Endothelial cell of umbilical vein (primary cell): ENCODE results near the gene LAMA5. TPM values are rescaled to one million over a fixed set of nuclear protein-coding genes. Genes with fewer than 3 reads are reported as not detected.

ENCODE experiments used
- BruUV-seq: library from RNA; stranded (reverse); fragments of 400-500 nt; replicated peaks from 2 replicates; lab custom pipeline; 2021; lab: Mats Ljungman, UMichigan
- CTCF ChIA-PET: fragments of 300-600, 350-600 bp; sonication (Branson Sonifier 250); formaldehyde crosslinking; loops from one replicate; lab custom pipeline; 2021; ENCODE audit warnings: antibody characterized with exemption, inconsistent platforms; lab: Charles Lee
- POLR2A ChIA-PET: fragments of 300-600, 350-600 bp; sonication (Branson Sonifier 250); formaldehyde crosslinking; loops from one replicate; lab custom pipeline; 2021; ENCODE audit warnings: antibody characterized with exemption, inconsistent platforms; lab: Charles Lee
- DNase-seq: peaks from one replicate; pipeline ENCODE4 v3.0.0-alpha.2; 2011; ENCODE audit warnings: low read depth, low spot score
- FAIRE-seq: peaks from 2 replicates; lab custom pipeline; 2011; peaks lifted over from hg19 to GRCh38; lab: Jason Lieb, UNC
- H2AFZ ChIP-seq: 2 replicates; pipeline ENCODE4 v1.6.0; 2012; ENCODE audit warnings: low read depth, low read length, control low read depth, inconsistent platforms
- H3K27ac ChIP-seq: 2 replicates; pipeline ENCODE4 v1.5.1; 2011; ENCODE audit warnings: low read depth, mild to moderate bottlenecking, control low read depth, low read length, moderate library complexity; ENCODE audit not compliant: insufficient read depth
- H3K27me3 ChIP-seq, 2 experiments: 2 replicates each; pipeline versions ENCODE4 v1.6.0 to v1.6.1; 2011; ENCODE audit warnings: low read length in 2 of 2, mixed read lengths in 1 of 2; ENCODE audit not compliant: control insufficient read depth in 2 of 2, insufficient read depth in 2 of 2
- H3K36me3 ChIP-seq, 2 experiments: 2 replicates in 1 of 2; 3 replicates in 1 of 2; pipeline ENCODE4 v1.5.1; 2011; ENCODE audit warnings: low read length in 2 of 2, mild to moderate bottlenecking in 1 of 2, moderate library complexity in 1 of 2; ENCODE audit not compliant: control insufficient read depth in 2 of 2, insufficient read depth in 2 of 2; ENCODE audit errors: extremely low read depth in 1 of 2
- H3K4me1 ChIP-seq: 3 replicates; pipeline ENCODE4 v1.5.1; 2011; ENCODE audit warnings: mild to moderate bottlenecking, low read length; ENCODE audit not compliant: control insufficient read depth, insufficient read depth; ENCODE audit errors: extremely low read depth
- H3K4me2 ChIP-seq: 2 replicates; pipeline ENCODE4 v1.6.1; 2011; ENCODE audit warnings: low read length, control low read depth, mixed read lengths; ENCODE audit not compliant: insufficient read depth
- H3K4me3 ChIP-seq, 3 experiments: fragments of 200-600 bp in 1 of 3; sonication (generic), shearing (Covaris generic) in 1 of 3; replicated peaks in 1 of 3; 2 replicates each; pipeline ENCODE4 v1.5.1; 2011 to 2016; ENCODE audit warnings: control low read depth in 3 of 3, low read length in 3 of 3, mild to moderate bottlenecking in 2 of 3, inconsistent platforms in 1 of 3, low read depth in 1 of 3, moderate library complexity in 1 of 3; ENCODE audit not compliant: insufficient read depth in 1 of 3
- H3K79me2 ChIP-seq: 2 replicates; pipeline ENCODE4 v1.6.0; 2012; ENCODE audit warnings: low read length, inconsistent platforms; ENCODE audit not compliant: control insufficient read depth, insufficient read depth
- H3K9ac ChIP-seq: replicated peaks from 2 replicates; pipeline ENCODE3; 2011; ENCODE audit warnings: low read length, control low read depth; ENCODE audit not compliant: insufficient read depth; ENCODE audit errors: extremely low read depth
- H3K9me1 ChIP-seq: replicated peaks from 3 replicates; pipeline ENCODE4 v1.6.0; 2011; ENCODE audit warnings: mild to moderate bottlenecking, low read length; ENCODE audit not compliant: control insufficient read depth, insufficient read depth; ENCODE audit errors: extremely low read depth
- H3K9me3 ChIP-seq: replicated peaks from 2 replicates; pipeline ENCODE4 v1.5.1; 2012; ENCODE audit warnings: low read length, inconsistent platforms; ENCODE audit not compliant: control insufficient read depth, insufficient read depth
- H4K20me1 ChIP-seq: replicated peaks from 2 replicates; pipeline ENCODE3; 2011; ENCODE audit warnings: mild to moderate bottlenecking, low read length; ENCODE audit not compliant: control insufficient read depth, insufficient read depth; ENCODE audit errors: extremely low read depth
- EZH2 ChIP-seq: IDR thresholded peaks from 2 replicates; pipeline ENCODE4 v1.6.1; 2012; ENCODE audit warnings: borderline replicate concordance, low read depth, mild to moderate bottlenecking, moderate library complexity, low read length, inconsistent platforms; ENCODE audit not compliant: severe bottlenecking
- FOS ChIP-seq: IDR thresholded peaks from 2 replicates; pipeline ENCODE4 v1.6.1; 2011; ENCODE audit warnings: mild to moderate bottlenecking, low read length, moderate library complexity, borderline replicate concordance; ENCODE audit not compliant: insufficient read depth
- GATA2 ChIP-seq: IDR thresholded peaks from 2 replicates; pipeline ENCODE4 v1.7.0; 2011; ENCODE audit warnings: low read depth, mild to moderate bottlenecking, moderate library complexity, mixed read lengths, low read length; ENCODE audit not compliant: insufficient read length, insufficient read depth
- JUN ChIP-seq: IDR thresholded peaks from 2 replicates; pipeline ENCODE4 v1.6.1; 2011; ENCODE audit warnings: borderline replicate concordance, low read depth; ENCODE audit not compliant: insufficient read length, insufficient read depth
- MYC ChIP-seq: IDR thresholded peaks from one replicate; pipeline ENCODE4 v1.6.1; 2011; ENCODE audit warnings: mild to moderate bottlenecking, low read depth, low read length
- POLR2A ChIP-seq: IDR thresholded peaks from 2 replicates; pipeline ENCODE4 v1.6.1; 2012; ENCODE audit warnings: low read depth, mild to moderate bottlenecking, control low read depth, low read length
- POLR2AphosphoS5 ChIP-seq: IDR thresholded peaks from 2 replicates; pipeline ENCODE4 v1.6.1; 2012; ENCODE audit warnings: low read depth, mild to moderate bottlenecking, control low read depth, low read length, moderate library complexity; ENCODE audit not compliant: insufficient read depth
- dilution Hi-C: fragments of 300-500 bp; cut with MboI; formaldehyde crosslinking; loops from one replicate; pipeline ENCODE4 v1.15.0; 2019; ENCODE audit warnings: low sequenced_read_pairs; ENCODE audit not compliant: extremely low pct_ligation_motif_present
- intact Hi-C: fragments of 100-400 bp; cut with micrococcal nuclease; formaldehyde crosslinking; loops from one replicate; pipeline ENCODE4 v1.10.0; 2022
- polyA plus RNA-seq, 4 experiments: library from polyadenylated mRNA; depleted of rRNA in 3 of 4; stranded (reverse) in 3 of 4; unstranded in 1 of 4; fragments of >200 nt; gene quantifications; 2 replicates each; pipeline versions ENCODE4 v1.2.1 to v1.2.3, GENCODE V29; 2011 to 2012; ENCODE audit warnings: missing spikeins in 1 of 4
- total RNA-seq: library from RNA; stranded (reverse); gene quantifications from 2 replicates; pipeline ENCODE4 v1.2.3, GENCODE V29; 2021
- TF ChIP-seq, protein P1 (sequence below), 2 donors: IDR thresholded peaks; 1 replicate in 1 of 2; 2 replicates in 1 of 2; pipeline ENCODE4 v1.5.1; 2011; ENCODE audit warnings: low read length in 2 of 2, mild to moderate bottlenecking in 2 of 2, moderate library complexity in 2 of 2, control low read depth in 1 of 2, inconsistent platforms in 1 of 2, low read depth in 1 of 2; ENCODE audit not compliant: insufficient read depth in 1 of 2; ENCODE audit errors: extremely low read depth in 1 of 2
- TF ChIP-seq, protein P2 (sequence below): IDR thresholded peaks from 2 replicates; pipeline ENCODE4 v1.6.1; 2011; ENCODE audit not compliant: insufficient read depth, insufficient read length

LAMA5 gene
- total and polyA plus RNA-seq, 2 donors (not counting 3 experiments of a cell fraction or from before 2014, with no cell fraction given), result 24.0 to 145 TPM

GRCh38 chr20:62355516-62355877, 11.6 kb downstream of the LAMA5 start:
- Histone ChIP-seq H3K36me3 (peaks cover 2 to 10% of the 10 kb centered on the region in 2 experiments), H2AFZ (no peak overlapping the region), H4K20me1 (no peaks in the 10 kb centered on the region), H3K27ac (peak overlapping the region; percentile 89), H3K9ac (peak overlapping the region; percentile 19), H3K9me1 (no peaks in the 10 kb centered on the region), H3K4me2 (no peak overlapping the region), H3K4me3 (no peak overlapping the region), H3K79me2 (peaks cover 59% of the 10 kb centered on the region), H3K4me1 (peaks cover 45% of the 10 kb centered on the region), H3K9me3 (no peaks in the 10 kb centered on the region), H3K27me3 (no peaks in the 10 kb centered on the region)
- intact Hi-C loops (loop anchor here (5.0 kb wide), 1 partner anchor 33 kb away; no protein-coding TSS in a partner anchor), dilution Hi-C loops (no loop called here)
- FAIRE-seq (no peak), DNase-seq (peak; percentile 11)
- TF ChIP-seq GATA2 (no peak), MYC (no peak), POLR2AphosphoS5 (no peak)
- TF ChIP-seq, protein P1, sequence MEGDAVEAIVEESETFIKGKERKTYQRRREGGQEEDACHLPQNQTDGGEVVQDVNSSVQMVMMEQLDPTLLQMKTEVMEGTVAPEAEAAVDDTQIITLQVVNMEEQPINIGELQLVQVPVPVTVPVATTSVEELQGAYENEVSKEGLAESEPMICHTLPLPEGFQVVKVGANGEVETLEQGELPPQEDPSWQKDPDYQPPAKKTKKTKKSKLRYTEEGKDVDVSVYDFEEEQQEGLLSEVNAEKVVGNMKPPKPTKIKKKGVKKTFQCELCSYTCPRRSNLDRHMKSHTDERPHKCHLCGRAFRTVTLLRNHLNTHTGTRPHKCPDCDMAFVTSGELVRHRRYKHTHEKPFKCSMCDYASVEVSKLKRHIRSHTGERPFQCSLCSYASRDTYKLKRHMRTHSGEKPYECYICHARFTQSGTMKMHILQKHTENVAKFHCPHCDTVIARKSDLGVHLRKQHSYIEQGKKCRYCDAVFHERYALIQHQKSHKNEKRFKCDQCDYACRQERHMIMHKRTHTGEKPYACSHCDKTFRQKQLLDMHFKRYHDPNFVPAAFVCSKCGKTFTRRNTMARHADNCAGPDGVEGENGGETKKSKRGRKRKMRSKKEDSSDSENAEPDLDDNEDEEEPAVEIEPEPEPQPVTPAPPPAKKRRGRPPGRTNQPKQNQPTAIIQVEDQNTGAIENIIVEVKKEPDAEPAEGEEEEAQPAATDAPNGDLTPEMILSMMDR (IDR thresholded peaks at IDR 0.05; ENCODE audit: extremely low read depth in 1 of 2, insufficient read depth in 1 of 2, low read depth in 1 of 2, low read length in 2 of 2), result no peak
- ChIA-PET POLR2A (no interaction called here), CTCF (interaction anchor here (0.9 to 5.0 kb wide), 4 partner anchors 9 to 27 kb away, joined by 3 to 50 read pairs (median 16); partner anchors contain the start of gene LAMA5)
- no TSS peak for BruUV-seq

GRCh38 chr20:62354811-62355341, 12.2 kb downstream of the LAMA5 start:
- CTCF ChIA-PET, result interaction anchor here (1.0 to 5.0 kb wide), 2 partner anchors 20 to 28 kb away, joined by 3 to 29 read pairs; no protein-coding TSS in a partner anchor
- peaks cover 45% of the 10 kb centered on the region for H3K4me1 ChIP-seq
- no peak for FAIRE-seq
- no peaks in the 10 kb centered on the region for H4K20me1 ChIP-seq
- no peaks in the 10 kb centered on the region for H3K9me3 ChIP-seq
- no peak for DNase-seq
- H3K4me2 ChIP-seq, result no peak overlapping the region
- H3K79me2 ChIP-seq, result peaks cover 62% of the 10 kb centered on the region
- H2AFZ ChIP-seq, result no peak overlapping the region
- H3K9me1 ChIP-seq, result no peaks in the 10 kb centered on the region
- peak overlapping the region; percentile 89 for H3K27ac ChIP-seq
- H3K27me3 ChIP-seq, result no peaks in the 10 kb centered on the region
- intact Hi-C loops, result loop anchor here (5.0 kb wide), 1 partner anchor 33 kb away; no protein-coding TSS in a partner anchor
- peak overlapping the region; percentile 19 for H3K9ac ChIP-seq
- POLR2A ChIA-PET, result no interaction called here
- TF ChIP-seq, protein P2, sequence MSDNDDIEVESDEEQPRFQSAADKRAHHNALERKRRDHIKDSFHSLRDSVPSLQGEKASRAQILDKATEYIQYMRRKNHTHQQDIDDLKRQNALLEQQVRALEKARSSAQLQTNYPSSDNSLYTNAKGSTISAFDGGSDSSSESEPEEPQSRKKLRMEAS, result no peak
- TF ChIP-seq FOS (no peak), GATA2 (no peak), POLR2A (no peak), EZH2 (no peak), POLR2AphosphoS5 (no peak), JUN (no peak), MYC (no peak)
- TF ChIP-seq, protein P1 (IDR thresholded peaks at IDR 0.05; ENCODE audit: extremely low read depth in 1 of 2, insufficient read depth in 1 of 2, low read depth in 1 of 2, low read length in 2 of 2), result no peak
- no peak overlapping the region for H3K4me3 ChIP-seq
- dilution Hi-C loops, result no loop called here
- BruUV-seq, result no TSS peak
- peaks cover 2 to 13% of the 10 kb centered on the region in 2 experiments for H3K36me3 ChIP-seq
